Measurements from ENCODE around the gene SIPA1L3. TPM values are rescaled to one million over a fixed set of nuclear protein-coding genes. Genes with fewer than 3 reads are reported as not detected.

The SIPA1L3 gene
- total and polyA plus RNA-seq, 2 of the 13 experiments (the other 11 are each of a cell fraction or from before 2014, with no cell fraction given): 5.5 to 7.7 TPM

DNA sequence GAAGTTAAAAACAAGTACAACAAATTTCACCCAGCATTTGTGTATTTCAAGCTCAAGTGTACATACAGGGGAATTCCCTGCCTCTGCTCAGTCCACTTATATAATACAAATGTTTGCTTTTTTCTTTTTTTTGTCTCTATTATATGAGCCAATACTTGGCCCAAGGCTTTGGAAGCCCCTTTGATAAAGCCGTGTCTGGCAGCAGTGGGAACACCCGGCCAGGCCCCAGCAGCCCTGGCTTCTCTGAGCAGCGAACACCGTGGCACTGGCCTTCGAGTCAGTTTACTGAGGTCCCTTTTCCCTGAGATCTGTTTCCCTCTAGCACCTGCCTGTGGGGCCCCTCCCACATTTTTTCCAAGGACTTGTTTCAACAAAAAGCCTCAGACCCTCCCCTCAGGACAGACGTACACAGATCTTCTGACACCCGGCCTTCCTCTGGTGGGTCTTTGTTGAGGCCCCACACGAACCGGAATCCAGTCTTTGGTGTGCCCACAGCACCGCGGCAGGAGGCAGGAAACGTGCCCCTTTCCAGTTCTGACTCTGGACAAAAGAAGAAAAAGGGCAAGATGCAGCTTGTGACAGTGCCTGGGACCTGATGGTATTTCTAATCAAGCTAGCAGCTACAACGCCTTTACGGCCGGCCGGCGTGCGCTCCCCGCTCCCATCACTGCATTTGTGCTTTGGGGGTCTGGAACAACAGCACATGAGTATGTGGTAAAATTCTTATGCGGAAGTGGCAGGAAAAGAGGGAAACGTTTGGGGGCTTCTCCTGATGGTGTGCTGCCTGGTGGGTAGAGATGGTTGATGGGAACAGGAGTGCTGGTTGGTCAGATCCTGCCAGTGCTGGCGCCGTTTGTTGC is 13.8 kb downstream of the SIPA1L3 start (continued):
- TF ChIP-seq, protein P1, sequence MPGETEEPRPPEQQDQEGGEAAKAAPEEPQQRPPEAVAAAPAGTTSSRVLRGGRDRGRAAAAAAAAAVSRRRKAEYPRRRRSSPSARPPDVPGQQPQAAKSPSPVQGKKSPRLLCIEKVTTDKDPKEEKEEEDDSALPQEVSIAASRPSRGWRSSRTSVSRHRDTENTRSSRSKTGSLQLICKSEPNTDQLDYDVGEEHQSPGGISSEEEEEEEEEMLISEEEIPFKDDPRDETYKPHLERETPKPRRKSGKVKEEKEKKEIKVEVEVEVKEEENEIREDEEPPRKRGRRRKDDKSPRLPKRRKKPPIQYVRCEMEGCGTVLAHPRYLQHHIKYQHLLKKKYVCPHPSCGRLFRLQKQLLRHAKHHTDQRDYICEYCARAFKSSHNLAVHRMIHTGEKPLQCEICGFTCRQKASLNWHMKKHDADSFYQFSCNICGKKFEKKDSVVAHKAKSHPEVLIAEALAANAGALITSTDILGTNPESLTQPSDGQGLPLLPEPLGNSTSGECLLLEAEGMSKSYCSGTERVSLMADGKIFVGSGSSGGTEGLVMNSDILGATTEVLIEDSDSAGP (CRISPR knock-in tag; IDR thresholded peaks at IDR 0.05; ENCODE audit: borderline replicate concordance): peak; percentile 24; the same call in 1 of the 2 replicates
- no peak for TF ChIP-seq POLR2AphosphoS2 (IDR thresholded peaks at IDR 0.05; ENCODE audit: low read depth, low read length)
- peak; percentile 40; the same call in 1 of the 2 replicates for TF ChIP-seq GATAD2A (CRISPR knock-in tag; IDR thresholded peaks at IDR 0.05)
- no peak for TF ChIP-seq ZNF619 (CRISPR knock-in tag; IDR thresholded peaks at IDR 0.05)
- no peak for TF ChIP-seq MAFK (conservative IDR thresholded peaks at IDR 0.05 in 1 of 2, IDR thresholded peaks at IDR 0.05 in 1 of 2; ENCODE audit: low read length in 2 of 2)
- TF ChIP-seq, protein P2, sequence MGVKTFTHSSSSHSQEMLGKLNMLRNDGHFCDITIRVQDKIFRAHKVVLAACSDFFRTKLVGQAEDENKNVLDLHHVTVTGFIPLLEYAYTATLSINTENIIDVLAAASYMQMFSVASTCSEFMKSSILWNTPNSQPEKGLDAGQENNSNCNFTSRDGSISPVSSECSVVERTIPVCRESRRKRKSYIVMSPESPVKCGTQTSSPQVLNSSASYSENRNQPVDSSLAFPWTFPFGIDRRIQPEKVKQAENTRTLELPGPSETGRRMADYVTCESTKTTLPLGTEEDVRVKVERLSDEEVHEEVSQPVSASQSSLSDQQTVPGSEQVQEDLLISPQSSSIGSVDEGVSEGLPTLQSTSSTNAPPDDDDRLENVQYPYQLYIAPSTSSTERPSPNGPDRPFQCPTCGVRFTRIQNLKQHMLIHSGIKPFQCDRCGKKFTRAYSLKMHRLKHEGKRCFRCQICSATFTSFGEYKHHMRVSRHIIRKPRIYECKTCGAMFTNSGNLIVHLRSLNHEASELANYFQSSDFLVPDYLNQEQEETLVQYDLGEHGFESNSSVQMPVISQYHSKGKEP (CRISPR knock-in tag; IDR thresholded peaks at IDR 0.05): no peak
- no peak for TF ChIP-seq ZNF788 (CRISPR knock-in tag; IDR thresholded peaks at IDR 0.05; ENCODE audit: borderline replicate concordance)
- TF ChIP-seq PHF20 (CRISPR knock-in tag; IDR thresholded peaks at IDR 0.05): no peak
- no peak for TF ChIP-seq ZNF256 (CRISPR knock-in tag; conservative IDR thresholded peaks at IDR 0.05)
- TF ChIP-seq PBX2 (CRISPR knock-in tag; IDR thresholded peaks at IDR 0.05): no peak
- TF ChIP-seq ZC3H13 (CRISPR knock-in tag; IDR thresholded peaks at IDR 0.05): no peak
- peak; percentile 23; the same call in 1 of the 2 replicates for TF ChIP-seq PAXIP1 (CRISPR knock-in tag; conservative IDR thresholded peaks at IDR 0.05)
- peak; percentile 53; the same call in 1 of the 2 replicates for TF ChIP-seq RARA (CRISPR knock-in tag; IDR thresholded peaks at IDR 0.05)
- TF ChIP-seq, protein P3, sequence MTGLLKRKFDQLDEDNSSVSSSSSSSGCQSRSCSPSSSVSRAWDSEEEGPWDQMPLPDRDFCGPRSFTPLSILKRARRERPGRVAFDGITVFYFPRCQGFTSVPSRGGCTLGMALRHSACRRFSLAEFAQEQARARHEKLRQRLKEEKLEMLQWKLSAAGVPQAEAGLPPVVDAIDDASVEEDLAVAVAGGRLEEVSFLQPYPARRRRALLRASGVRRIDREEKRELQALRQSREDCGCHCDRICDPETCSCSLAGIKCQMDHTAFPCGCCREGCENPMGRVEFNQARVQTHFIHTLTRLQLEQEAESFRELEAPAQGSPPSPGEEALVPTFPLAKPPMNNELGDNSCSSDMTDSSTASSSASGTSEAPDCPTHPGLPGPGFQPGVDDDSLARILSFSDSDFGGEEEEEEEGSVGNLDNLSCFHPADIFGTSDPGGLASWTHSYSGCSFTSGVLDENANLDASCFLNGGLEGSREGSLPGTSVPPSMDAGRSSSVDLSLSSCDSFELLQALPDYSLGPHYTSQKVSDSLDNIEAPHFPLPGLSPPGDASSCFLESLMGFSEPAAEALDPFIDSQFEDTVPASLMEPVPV (CRISPR knock-in tag; IDR thresholded peaks at IDR 0.05): no peak
- TF ChIP-seq GABPA (IDR thresholded peaks at IDR 0.05; ENCODE audit: low read depth, low read length): no peak
- TF ChIP-seq GABPA (CRISPR knock-in tag; IDR thresholded peaks at IDR 0.05; ENCODE audit: low read depth): no peak
- no peak for TF ChIP-seq ZNF713 (CRISPR knock-in tag; IDR thresholded peaks at IDR 0.05)
- no peak for TF ChIP-seq BORCS8-MEF2B (CRISPR knock-in tag; IDR thresholded peaks at IDR 0.05)
- TF ChIP-seq ZNF24 (IDR thresholded peaks at IDR 0.05): no peak
- TF ChIP-seq DNMT3B (CRISPR knock-in tag; conservative IDR thresholded peaks at IDR 0.05): no peak
- no peak for TF ChIP-seq ZNF891 (CRISPR knock-in tag; IDR thresholded peaks at IDR 0.05)
